ENCODE data around the gene SPAG16.

Gene SPAG16

DNA sequence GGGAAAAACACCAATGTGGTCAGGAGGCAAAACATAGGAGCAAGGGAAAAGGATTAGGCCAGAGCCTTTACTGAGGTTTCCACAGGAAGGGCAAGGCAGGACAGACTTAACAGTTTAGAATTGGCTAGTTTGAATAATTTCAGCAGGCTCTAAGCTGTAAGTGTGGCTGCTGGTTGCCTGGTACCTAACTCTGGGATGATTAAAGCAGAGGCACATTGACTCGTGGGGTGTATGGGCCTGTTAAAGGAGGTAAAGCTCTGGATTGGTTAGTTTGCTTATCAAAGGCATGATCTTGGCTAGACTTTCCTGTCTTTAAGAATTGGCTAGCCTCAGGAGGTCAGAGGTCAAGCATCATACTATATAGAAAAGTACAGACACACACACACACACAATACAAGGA, 132.6 kb downstream of the SPAG16 start:
- FAIRE-seq (no peak), DNase-seq (ENCODE audit: insufficient read length) (no peak)
- TF ChIP-seq POLR2A (IDR thresholded peaks at IDR 0.05; ENCODE audit: low read depth, low read length) (no peak), POLR2AphosphoS5 (IDR thresholded peaks at IDR 0.05; ENCODE audit: low read depth, low read length) (no peak), TAF1 (IDR thresholded peaks at IDR 0.05; ENCODE audit: borderline replicate concordance, low read depth, low read length) (no peak)

DNA sequence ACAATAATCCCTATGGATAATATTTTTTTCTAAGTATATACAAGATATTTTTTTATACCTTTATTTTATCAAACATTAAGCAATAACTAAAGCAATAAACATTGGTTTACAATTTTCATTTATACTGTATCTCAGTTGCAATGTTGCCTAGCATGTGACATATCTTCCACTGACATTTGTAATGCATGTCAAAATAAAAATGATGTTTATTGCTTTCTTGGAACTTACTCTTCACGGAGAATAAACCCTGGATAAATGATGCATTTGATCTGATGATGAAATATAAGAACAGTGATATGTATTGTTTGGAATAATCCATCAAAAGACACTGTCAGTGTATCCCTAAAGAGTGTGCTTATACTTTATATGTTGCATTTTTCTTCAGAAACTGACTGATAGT, 135.7 kb downstream of the SPAG16 start:
- FAIRE-seq: no peak
- DNase-seq (ENCODE audit: insufficient read length): no peak
- TF ChIP-seq POLR2AphosphoS5 (IDR thresholded peaks at IDR 0.05; ENCODE audit: low read depth, low read length): no peak
- no peak for TF ChIP-seq TAF1 (IDR thresholded peaks at IDR 0.05; ENCODE audit: borderline replicate concordance, low read depth, low read length)
- no peak for TF ChIP-seq POLR2A (IDR thresholded peaks at IDR 0.05; ENCODE audit: low read depth, low read length)

GRCh38 chr2:213420828-213421385, 136.6 kb downstream of the SPAG16 start:
- TF ChIP-seq POLR2AphosphoS5 (IDR thresholded peaks at IDR 0.05; ENCODE audit: low read depth, low read length) (no peak), TAF1 (IDR thresholded peaks at IDR 0.05; ENCODE audit: borderline replicate concordance, low read depth, low read length) (no peak), POLR2A (IDR thresholded peaks at IDR 0.05; ENCODE audit: low read depth, low read length) (no peak)
- DNase-seq (ENCODE audit: insufficient read length): no peak
- no peak for FAIRE-seq

DNA sequence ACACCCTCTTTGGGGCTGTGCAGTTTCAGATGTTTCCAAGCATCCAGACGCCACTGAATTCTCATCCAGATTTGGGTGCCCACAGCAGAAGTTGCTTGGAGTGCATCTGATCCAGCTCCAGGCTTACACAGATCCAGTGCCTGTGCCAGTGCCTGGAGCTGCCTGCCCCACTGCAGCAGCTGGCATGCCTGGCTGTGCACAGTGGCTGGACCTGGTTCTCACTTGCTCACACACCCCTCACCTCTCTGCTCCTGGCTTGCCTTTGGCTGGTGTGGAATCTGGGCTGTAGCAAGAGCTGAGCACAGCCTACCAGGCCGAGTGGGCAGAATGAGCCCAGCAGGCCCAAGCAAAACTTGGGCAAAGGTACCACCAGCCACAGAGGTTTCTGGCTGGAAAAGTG, 137.9 kb downstream of the SPAG16 start:
- DNase-seq (ENCODE audit: insufficient read length) (no peak), FAIRE-seq (no peak)
- TF ChIP-seq TAF1 (IDR thresholded peaks at IDR 0.05; ENCODE audit: borderline replicate concordance, low read depth, low read length): no peak
- no peak for TF ChIP-seq POLR2AphosphoS5 (IDR thresholded peaks at IDR 0.05; ENCODE audit: low read depth, low read length)
- no peak for TF ChIP-seq POLR2A (IDR thresholded peaks at IDR 0.05; ENCODE audit: low read depth, low read length)

DNA sequence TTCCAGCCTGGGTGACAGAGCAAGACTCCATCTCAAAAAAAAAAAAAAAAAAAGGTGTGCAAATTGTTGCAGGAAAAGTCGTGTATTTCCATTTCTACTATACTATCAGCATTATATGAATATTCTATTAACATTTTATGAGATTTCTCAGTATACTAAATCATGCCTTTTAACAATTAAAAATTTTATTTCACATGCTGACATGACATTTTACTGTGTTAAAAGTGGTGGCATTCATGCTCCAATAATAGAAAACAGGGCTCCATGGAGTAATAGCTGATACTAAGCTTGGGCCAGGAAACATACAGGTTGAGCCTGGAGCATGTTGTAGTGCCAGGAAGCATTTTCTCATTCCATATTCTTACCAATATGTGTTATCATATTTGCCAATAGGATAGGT, 141.4 kb downstream of the SPAG16 start:
- DNase-seq (ENCODE audit: insufficient read length) (no peak), FAIRE-seq (no peak)
- TF ChIP-seq POLR2AphosphoS5 (IDR thresholded peaks at IDR 0.05; ENCODE audit: low read depth, low read length) (no peak), TAF1 (IDR thresholded peaks at IDR 0.05; ENCODE audit: borderline replicate concordance, low read depth, low read length) (no peak), POLR2A (IDR thresholded peaks at IDR 0.05; ENCODE audit: low read depth, low read length) (no peak)

DNA sequence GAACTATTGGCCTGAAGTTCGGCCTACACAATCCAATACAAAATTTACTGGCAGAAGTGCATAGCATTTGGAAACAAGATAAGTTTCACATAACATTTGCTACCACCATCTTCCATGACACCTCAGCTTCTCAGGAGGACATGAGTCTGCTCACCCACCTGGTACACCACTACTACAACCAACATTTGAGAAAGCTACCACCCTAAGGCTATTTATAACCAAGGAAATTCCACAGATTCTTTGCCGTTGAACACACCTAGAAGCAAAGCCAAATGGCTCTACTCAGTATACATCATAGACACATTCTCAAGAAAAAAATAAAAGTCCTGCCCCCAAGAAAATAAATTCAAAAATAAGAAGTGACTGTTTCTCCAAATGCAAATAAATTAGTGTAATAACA, 145.3 kb downstream of the SPAG16 start:
- DNase-seq (ENCODE audit: insufficient read length) (no peak), FAIRE-seq (no peak)
- TF ChIP-seq POLR2AphosphoS5 (IDR thresholded peaks at IDR 0.05; ENCODE audit: low read depth, low read length) (no peak), TAF1 (IDR thresholded peaks at IDR 0.05; ENCODE audit: borderline replicate concordance, low read depth, low read length) (no peak), POLR2A (IDR thresholded peaks at IDR 0.05; ENCODE audit: low read depth, low read length) (no peak)

- DNase-seq (ENCODE audit: insufficient read length) (no peak), FAIRE-seq (no peak)
- no peak for TF ChIP-seq POLR2A (IDR thresholded peaks at IDR 0.05; ENCODE audit: low read depth, low read length)
- no peak for TF ChIP-seq POLR2AphosphoS5 (IDR thresholded peaks at IDR 0.05; ENCODE audit: low read depth, low read length)
- TF ChIP-seq TAF1 (IDR thresholded peaks at IDR 0.05; ENCODE audit: borderline replicate concordance, low read depth, low read length): no peak
Measured at GRCh38 chr2:213443921-213444320, 159.7 kb downstream of the SPAG16 start.

DNA sequence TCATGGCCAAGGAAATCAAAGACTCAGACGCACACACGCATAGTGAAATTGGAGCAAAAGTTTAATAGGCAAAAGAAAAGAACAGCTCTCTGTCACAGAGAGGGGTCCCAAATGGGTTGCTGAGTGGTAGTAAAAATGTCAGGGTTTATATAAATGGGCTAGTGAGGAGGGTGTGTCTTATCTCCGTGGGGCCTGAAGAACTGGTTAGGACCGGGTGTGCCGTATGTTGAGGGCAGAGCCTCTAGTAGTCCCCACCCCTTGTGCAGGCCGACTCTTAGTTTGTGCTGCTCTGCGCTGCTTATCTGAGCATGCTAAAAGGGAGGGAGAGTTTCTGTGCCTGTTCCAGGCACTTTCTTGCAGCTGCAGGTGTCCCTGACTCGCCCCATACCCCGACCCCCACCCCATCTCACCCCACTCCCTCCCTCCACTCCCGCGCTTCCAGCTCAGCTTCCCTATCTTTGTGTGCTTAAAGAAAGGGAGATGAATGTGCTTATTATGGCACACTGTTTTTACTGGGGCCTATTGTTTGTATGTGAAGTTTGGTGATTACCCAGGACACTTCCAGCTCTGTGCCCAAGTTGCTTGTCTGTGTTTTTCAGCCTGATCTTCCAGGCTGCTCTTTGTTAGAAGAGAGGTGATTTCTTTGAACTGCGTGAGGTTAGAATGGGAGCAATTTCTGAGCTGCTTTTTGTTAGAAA, 167.4 kb downstream of the SPAG16 start:
- no peak for TF ChIP-seq TAF1 (IDR thresholded peaks at IDR 0.05; ENCODE audit: borderline replicate concordance, low read depth, low read length)
- no peak for TF ChIP-seq POLR2A (IDR thresholded peaks at IDR 0.05; ENCODE audit: low read depth, low read length)
- TF ChIP-seq POLR2AphosphoS5 (IDR thresholded peaks at IDR 0.05; ENCODE audit: low read depth, low read length): no peak
- DNase-seq (ENCODE audit: insufficient read length): no peak
- no peak for FAIRE-seq

- DNase-seq (ENCODE audit: insufficient read length) (no peak), FAIRE-seq (no peak)
- TF ChIP-seq POLR2AphosphoS5 (IDR thresholded peaks at IDR 0.05; ENCODE audit: low read depth, low read length): no peak
- TF ChIP-seq POLR2A (IDR thresholded peaks at IDR 0.05; ENCODE audit: low read depth, low read length): no peak
- no peak for TF ChIP-seq TAF1 (IDR thresholded peaks at IDR 0.05; ENCODE audit: borderline replicate concordance, low read depth, low read length)
Measured at GRCh38 chr2:213455316-213456008, 171.2 kb downstream of the SPAG16 start.

DNA sequence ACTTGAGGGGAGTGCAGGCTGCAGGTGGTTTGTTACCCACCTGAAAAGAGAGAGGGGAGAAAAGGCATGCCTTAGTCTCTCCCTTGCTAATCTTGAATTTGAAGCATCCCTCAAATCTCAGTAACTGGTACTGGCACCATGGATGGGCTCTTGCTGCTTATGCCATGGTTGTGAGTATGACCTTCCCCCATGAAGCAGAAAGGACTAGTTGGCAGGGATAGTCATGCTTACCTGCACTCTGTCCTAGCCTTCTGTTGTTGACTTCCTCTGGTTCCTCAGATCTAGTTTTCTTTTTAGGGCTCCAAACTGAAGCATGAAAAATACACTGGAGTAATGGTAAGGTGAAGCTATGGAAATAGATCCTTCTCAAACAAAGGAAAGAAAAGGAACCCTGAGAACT, 191.2 kb downstream of the SPAG16 start:
- no peak for FAIRE-seq
- DNase-seq (ENCODE audit: insufficient read length): no peak

DNA sequence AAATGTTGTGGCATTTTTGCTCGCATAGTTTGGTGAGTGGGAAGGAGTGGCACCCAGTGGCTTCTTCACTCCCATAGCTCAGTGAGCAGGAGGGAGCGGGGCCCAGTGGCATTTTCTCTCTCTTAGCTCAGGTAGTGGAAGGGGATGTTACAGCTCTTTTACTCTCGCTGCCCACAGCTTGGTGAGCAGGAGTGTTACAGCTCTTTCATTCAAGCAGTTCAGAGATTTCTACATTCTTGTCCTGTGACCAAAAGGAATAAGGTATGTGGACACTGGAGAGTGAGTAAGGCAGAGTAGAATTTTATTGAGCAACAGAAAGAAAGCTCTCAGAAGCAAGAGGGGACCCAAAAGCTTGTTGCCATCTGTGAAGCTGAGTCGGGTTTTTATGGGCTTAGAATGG, 192.4 kb downstream of the SPAG16 start:
- TF ChIP-seq TAF1 (IDR thresholded peaks at IDR 0.05; ENCODE audit: borderline replicate concordance, low read depth, low read length) (no peak), POLR2AphosphoS5 (IDR thresholded peaks at IDR 0.05; ENCODE audit: low read depth, low read length) (no peak), POLR2A (IDR thresholded peaks at IDR 0.05; ENCODE audit: low read depth, low read length) (no peak)
- FAIRE-seq (no peak), DNase-seq (ENCODE audit: insufficient read length) (no peak)

More for the DNA sequence above, 191.2 kb downstream of the SPAG16 start:
- no peak for TF ChIP-seq TAF1 (IDR thresholded peaks at IDR 0.05; ENCODE audit: borderline replicate concordance, low read depth, low read length)
- no peak for TF ChIP-seq POLR2A (IDR thresholded peaks at IDR 0.05; ENCODE audit: low read depth, low read length)
- TF ChIP-seq POLR2AphosphoS5 (IDR thresholded peaks at IDR 0.05; ENCODE audit: low read depth, low read length): no peak

- DNase-seq (ENCODE audit: insufficient read length) (no peak), FAIRE-seq (no peak)
- TF ChIP-seq TAF1 (IDR thresholded peaks at IDR 0.05; ENCODE audit: borderline replicate concordance, low read depth, low read length) (no peak), POLR2A (IDR thresholded peaks at IDR 0.05; ENCODE audit: low read depth, low read length) (no peak), POLR2AphosphoS5 (IDR thresholded peaks at IDR 0.05; ENCODE audit: low read depth, low read length) (no peak)
Measured at GRCh38 chr2:213490087-213490486, 205.8 kb downstream of the SPAG16 start.
